ENCODE measurements around the gene GARIN5B. TPM values are rescaled to one million over a fixed set of nuclear protein-coding genes. Genes with fewer than 3 reads are reported as not detected.
"Not testable (repeated sequence)": the region's sequence is repeated elsewhere in the genome, so short reads cannot be mapped to it uniquely, and the experiment has no call there.

Gene GARIN5B
- not detected for total RNA-seq
- long read RNA-seq, result 0 reads

DNA sequence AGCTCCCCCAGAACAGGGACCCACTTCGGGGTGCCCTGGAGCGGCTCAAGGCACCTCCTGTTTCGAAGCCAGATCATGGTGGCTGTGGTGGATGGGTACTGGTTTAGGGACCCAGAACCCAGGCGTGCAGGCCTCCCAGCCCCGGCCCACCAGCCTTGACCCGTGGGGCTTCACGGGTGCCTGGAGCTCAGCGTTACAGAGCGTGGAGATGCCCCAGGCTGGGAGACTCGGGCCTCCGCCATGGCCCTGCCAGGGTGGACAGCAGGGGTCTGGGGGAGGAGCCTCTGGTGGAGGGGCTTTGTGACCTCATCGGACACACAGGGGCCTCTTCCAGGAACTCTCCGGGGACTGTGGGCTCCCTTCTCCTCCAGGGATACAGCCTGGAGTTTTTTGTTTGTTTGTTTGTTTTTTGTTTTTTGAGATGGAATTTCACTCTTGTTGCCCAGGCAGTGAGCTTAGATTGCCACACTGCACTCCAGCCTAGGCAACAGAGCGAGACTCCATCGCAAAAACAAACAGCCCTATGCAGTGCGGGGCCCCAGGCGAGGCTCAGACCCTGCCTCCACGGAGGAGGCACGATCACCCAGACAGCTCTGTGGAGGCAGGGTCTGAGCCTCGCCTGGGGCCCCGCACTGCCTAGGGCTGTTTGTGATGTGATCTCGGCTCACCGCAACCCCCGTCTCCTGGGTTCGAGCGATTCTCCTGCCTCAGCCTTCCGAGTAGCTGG is at the start of gene GARIN5B:
TSS of gene GARIN5B (minus strand) at position 271 of the 727 bp plus-strand sequence. CDS start at position 77, 194 bp downstream.
- no peak for DNase-seq (ENCODE audit: low spot score)

DNA sequence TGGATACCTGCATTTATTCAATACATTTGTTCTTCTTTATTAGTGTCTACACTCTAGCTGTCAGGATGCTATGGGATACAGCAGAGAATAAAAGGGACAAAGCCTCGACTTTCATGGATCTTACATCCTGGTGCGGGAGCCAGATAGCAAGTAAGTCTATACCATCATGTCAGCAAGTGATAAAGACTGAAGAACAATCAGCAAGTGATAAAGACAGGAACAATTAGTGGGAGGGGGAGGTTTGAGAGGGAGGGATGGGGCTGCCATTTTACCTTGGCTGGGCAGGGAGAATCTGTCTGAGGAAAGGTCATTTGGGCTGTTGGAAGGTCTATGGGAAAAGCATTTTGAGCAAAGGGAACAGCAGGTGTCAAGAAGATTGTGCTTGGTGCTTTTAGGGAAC is 47.1 kb upstream of the GARIN5B start:
- DNase-seq (ENCODE audit: low spot score), result no peak

DNA sequence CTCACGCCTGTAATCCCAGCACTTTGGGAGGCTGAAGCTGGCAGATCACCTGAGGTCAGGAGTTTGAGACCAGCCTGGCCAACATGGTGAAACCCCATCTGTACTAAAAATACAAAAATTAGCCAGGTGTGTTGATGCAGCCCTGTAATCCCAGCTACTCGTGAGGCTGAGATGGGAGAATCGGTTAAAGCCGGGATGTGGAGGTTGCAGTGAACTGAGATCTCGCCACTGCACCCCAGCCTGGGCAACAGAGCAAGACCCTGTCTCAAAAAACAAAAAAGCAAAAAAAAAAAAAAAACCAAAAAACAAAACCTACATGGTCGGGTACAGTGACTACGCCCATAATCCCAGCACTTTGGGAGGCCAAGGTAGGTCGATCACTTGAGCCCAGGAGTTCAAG is 46.1 kb upstream of the GARIN5B start:
- DNase-seq (ENCODE audit: low spot score), result not testable (repeated sequence)

DNA sequence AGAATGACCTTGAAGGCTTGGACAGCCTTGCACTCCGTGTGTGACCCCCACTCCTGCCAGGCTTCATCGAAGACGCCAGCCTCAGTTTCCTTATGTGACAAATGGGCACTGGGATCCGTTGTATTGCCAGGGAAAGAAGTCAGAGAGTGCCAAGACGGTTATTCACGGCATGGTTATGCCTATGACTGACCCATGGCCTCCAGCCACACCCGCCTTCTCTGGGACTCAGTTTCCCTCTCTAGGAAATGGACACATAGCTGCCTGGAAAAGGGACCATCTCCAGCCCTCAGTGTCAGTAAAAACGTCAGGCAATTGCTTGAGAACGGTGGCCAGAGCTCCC is 45.4 kb upstream of the GARIN5B start:
- no peak for DNase-seq (ENCODE audit: low spot score)

DNA sequence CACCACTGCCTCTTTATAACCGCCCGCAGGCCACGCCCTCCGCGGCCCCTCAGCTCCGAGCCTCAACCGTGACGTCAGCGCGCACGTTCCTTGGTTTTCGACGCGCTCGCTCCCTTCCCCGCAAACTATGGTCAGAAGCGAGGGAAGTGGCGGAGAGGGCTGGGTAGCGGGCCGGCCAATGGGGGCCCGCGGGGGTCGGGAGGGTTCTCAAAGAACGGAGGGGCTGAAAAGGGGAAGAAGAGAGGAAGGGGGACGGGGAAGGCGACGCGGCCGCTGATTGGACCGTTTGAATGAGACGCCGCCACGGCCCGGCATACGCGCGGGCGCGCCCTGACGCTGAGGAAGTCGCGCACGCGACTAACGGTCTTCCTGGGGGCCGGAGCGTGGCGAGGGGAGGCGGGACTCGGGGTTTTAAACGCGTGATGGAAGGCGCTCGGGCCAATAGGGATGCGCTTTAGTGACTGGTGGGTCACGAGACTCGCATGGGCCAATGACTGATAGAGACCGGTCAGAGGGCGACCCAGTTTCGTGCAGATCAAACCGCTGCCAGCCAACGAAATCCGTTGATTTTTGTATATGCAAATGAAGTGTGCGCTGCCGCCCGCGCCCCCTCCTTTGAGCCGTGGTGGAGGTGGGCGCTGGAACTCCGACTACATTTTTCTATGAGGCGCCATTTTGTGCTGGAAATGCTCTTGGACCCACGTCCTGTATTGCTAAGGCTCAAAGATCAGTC is 44.9 kb upstream of the GARIN5B start:
- DNase-seq (ENCODE audit: low spot score), result peak; percentile 99

DNA sequence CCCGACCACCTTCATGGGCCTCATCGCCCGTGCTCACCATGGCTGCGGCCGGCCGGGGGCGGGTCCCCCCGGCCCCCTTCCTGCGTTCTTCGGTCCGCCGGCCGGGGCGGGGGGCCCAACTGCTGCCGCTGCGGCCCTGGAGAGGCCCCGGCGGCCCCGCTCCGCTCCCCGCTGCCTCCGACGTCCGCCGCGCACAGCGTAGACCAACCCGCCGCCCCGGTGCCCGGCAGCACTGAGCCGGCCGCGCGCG is 44.4 kb upstream of the GARIN5B start, which contains the start of gene UBE2S:
TSS of gene UBE2S (minus strand) at position 239 of the 250 bp plus-strand sequence. CDS start at position 40, 199 bp downstream.
- not testable (repeated sequence) for DNase-seq (ENCODE audit: low spot score)

DNA sequence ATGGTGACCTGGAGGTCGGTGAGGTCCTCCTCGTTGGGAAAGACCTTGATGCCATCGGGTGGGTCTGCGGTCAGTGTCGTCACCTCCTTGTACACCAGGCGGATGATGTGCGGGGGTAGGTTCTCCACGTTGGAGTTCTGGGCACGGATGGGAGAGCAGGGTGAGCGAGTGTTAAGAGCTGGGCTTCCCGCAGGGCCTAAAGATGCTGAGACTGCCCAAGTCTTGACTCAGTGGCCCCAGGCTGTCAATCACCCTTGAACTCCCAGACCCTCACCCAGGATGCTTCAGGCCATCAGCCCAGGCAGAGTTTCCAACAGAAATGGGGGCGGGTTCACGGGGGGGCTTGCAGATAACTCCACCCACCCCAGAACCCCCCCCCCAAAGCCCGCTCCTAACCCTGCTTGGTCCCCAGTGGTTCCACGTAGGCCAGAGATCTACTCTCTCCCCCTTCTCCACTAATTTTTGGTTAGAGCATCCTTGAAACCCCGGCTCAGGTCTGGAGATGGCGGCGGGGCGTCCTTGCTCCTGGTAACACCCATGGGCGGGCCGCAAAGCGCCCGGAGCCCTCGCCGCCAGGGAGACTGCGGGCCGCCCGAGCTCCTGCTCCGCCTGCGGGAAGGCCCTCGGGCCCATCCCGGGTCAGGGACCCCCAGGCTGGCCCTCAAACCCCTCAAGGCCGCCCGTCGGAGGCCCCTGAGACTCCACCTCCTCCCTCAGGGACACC is 43.9 kb upstream of the GARIN5B start:
- no peak for DNase-seq (ENCODE audit: low spot score)

DNA sequence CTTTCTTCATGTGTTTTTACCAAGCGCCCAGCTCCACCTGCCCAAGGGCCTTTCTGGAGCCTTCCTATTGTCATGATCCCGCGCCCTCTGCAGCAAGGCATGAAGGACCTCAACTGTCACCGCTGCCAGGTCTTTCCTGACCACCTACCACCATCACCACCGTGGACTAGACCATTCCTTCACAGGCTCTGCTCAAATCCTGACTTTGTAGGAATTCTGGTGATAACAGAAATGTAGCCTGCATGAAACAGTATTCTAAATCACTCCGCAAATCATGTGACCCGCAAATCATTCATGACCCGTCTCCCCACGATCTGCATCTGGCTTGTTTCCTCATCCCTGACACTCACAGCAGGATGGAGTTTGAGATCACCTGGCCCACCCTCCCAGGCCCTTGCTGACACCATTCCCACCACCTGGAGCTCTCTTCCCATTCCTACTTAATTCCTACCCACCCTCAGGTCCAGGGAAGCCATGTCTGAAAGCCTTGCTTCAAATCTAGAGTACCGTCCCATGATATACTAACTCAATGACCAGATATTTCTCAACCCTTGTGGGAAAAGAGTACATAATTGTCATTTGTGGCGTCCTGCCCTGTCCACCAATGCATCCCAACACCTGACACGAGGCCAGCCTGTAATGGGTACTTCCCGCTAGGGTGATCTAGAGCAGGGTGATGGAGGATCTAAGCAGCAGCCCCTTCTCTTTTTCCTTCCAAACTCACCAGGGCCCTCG is 43.2 kb upstream of the GARIN5B start:
- DNase-seq (ENCODE audit: low spot score), result no peak

DNA sequence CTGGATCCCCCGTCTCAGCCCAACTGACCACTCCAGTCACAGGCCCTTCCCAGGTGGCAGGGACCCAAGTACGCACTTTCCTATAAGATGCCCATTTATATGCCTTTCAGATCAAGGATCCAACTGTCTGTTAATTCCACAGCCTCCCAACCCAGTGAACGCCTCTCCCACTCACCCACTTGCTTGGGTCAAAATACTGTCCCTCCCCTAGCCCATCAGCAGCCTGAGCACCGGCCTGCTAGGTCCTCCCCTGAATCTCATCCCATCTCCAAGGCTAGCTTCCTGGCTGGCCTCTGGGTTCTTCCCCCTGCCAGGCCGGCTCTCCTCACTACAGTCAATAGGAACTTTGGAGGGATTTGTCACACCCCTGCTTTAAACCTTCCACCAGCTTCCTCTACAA is 42.6 kb upstream of the GARIN5B start:
- DNase-seq (ENCODE audit: low spot score), result no peak

DNA sequence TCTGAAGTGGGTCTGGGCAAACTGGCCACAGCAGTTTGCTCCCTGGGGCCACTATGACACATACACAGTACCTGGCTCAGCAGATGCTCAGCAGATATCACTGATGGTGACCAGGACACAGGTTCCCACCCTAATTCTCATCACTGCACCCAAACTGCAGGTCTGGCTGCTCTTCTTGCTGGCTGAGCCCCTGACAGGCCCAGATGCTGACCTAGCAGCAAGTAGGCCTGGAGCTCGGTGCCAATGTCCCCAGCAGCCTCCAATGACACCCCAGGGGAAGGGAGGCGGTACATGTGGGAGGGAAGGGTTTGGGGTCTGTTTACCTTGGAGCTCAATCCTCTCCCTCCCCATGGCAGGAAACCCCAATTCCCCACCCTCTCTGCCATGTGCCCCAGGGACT is 39.4 kb upstream of the GARIN5B start:
- DNase-seq (ENCODE audit: low spot score), result no peak

DNA sequence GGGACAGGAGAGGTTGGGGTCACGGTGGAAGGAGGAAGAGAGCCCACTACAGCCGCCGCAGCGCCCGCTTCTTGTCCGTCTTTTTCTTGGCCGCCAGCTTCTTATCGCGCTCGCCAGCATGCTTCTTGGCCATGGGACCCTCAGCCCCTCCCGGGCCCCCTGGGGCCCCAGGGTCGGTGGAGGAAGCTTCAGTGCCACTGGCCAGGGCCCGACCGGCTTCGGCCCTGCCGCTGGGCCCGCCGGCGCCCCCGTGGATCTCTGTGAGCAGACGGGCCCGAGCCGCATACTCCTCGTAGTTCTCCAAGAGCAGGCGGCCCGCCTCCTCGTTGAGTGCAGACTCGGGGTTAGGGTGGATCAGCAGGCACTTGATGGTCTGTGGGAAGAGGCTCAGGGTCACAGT is 38.3 kb upstream of the GARIN5B start:
- not testable (repeated sequence) for DNase-seq (ENCODE audit: low spot score)

DNA sequence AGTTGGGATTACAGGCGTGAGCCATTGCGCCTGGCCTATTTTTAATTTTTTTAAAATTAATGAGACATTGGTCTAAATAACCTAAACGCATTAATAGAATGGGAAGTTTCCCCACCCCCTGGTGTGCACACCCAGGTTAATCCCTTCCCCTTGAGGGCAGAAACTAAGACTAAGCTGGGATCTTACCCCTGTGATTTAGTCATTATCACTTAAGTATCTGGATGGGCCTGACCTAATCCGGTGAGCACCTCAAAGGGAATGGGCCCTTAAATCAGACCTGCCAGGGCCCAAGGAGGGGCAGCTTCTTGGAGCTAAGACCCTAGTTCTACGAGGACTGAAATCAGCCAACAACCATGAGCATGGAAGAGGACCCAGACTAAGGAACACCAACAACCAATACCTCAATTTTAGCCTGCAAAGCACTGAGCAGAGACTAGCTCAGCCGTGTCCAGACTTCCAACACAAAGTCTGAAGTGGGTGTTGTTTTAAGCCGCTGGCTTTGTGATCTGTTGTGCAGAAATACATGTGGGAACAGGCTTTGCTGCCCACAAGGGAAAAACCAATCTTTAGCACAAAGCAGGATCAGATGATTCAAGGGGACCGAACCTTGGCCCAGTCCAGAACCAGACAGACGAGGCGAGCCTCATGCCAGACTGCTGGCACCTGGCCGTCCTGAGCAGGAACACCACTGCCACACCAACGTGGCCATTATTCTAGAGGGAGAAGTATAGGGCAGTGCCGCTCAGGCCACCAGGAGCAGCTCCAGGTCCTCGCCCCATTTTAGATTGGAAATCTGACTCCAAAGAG is 37.4 kb upstream of the GARIN5B start:
- DNase-seq (ENCODE audit: low spot score), result no peak

DNA sequence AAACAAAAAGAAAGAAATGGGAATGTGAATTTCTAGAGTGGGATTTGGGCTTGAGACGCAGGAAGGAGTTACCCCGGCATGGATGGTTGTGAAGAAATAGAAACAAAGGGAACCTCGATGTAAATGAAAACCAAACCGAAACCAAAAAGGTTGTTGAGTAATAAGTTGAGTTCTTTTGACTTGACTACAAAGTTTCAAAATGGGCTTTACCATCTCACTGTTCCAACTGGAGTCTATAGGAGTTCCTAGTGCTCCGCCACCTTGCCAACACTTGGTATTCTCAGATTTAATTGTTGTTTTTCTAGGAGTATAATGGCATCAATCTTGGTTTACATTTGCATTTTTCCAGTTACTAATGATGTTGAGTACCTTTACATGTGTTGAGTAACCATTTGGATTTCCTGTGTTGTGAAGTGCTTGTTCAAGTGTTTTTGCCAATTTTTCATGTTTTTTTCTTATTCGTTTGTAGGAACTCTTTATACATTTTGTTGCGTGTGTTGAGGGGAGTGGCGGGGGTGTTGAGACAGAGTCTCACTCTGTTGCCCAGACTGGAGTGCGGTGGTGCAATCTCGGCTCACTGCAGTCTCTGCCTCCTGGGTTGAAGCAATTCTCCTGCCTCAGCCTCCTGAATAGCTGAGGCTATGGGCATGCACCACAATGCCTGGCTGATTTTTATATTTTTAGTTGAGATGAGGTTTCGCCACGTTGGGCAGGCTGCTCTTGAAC is 35.3 kb upstream of the GARIN5B start:
- DNase-seq (ENCODE audit: low spot score), result no peak

DNA sequence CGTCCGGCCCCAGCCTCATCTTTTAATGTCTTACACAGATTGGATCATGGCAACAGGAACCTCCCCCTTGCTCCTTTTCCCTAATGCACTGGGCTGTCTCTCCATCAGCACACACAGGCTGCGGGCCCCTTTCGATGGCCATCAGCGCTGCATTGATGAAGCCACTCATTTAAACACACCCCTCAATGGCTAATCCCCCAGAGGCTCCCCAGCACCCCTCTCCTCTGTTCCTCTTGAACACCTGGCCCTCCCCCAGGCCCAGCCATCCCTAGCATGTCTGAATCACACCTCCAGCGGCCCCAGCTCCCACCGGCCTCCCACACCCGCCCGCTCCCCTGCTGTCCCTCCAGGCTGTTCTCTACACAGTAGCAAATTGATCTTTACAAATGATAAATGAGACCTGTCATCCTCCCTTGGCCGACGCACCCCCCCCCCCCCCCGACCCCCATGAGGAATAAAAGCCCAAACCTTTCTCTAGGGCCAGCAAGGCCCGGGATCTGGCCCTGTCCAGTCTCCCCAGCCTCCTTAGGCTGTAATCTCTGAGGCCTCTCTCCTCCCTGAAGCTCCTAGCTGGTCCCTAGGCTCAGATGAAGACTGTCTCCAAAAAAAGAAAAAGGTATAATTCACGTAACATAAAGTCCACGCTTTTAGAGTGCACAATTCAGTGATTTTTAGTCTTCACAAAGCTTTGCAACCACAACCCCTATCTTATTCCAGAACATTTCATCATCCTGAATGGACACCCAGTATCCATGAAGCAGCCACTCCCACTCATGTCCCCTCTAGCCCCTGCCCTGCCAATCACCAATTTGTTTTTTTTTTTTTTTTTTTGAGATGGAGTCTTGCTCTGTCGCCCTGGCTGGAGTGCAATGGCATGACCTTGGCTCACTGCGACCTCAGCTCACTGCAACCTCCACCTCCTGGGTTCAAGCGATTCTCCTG is 30.0 kb upstream of the GARIN5B start:
- DNase-seq (ENCODE audit: low spot score), result no peak

DNA sequence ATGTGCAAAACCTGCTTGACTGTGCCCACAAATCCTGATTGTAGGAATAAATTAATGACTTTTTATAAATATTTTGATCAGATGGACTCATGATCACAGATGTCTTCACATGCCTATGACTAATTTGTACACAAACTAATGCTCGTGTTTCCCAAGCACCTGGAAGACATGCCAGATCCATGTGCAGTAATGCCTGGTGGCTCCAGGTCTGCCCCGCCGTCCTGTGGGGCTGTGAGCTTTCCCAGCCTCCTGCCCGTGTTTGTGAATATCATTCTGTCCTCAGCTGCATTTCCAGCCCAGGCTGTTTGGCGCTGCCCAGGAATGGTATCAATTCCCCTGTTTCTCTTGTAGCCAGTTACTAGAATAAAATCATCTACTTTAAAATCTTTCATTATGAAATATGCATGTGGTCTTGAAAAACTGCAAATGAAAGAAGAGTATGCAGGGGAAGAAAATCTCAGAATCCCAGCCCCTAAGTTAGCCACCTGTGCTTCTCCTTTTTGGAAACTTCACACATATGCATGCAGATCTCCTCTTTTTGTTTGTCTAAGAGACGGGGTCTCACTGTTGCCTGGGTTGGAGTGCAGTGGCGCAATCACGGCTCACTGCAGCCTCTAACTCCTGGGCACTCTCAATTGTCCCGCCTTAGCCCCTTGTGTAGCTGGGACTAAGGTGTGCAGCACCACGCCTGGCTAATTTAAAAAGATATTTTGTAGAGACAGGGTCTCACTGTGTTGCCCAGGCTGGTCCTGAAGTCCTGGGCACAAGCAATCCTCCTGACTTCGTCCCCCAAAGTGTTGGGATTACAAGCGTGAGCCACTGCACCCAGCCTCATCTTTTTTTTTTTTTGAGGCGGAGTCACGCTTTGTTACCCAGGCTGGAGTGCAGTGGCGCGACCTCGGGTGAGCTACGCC is 28.9 kb upstream of the GARIN5B start:
- no peak for DNase-seq (ENCODE audit: low spot score)

DNA sequence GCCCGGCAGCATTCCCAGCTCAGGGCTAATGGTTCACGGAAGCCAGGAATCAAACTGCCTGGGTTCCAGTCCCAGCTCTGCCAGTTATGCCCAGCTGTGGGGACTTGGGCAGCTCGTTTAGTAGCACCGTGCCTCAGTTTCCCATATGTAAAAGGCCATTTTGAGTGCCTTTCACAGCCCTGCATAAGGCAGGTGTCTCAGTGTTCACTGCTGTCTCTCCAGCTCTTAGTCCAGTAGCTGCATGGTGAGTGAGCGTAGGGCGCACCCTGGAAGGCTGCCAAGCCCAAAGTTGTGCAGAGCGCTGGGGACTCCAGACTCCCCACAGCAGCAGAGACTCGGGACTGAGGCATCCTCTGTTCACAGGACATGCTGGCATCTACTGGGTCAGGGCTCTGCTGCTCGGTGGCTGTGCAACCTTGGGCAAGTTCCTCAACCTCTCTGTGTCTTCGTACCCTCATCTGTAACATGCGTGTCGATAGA is 28.2 kb upstream of the GARIN5B start:
- DNase-seq (ENCODE audit: low spot score), result no peak

DNA sequence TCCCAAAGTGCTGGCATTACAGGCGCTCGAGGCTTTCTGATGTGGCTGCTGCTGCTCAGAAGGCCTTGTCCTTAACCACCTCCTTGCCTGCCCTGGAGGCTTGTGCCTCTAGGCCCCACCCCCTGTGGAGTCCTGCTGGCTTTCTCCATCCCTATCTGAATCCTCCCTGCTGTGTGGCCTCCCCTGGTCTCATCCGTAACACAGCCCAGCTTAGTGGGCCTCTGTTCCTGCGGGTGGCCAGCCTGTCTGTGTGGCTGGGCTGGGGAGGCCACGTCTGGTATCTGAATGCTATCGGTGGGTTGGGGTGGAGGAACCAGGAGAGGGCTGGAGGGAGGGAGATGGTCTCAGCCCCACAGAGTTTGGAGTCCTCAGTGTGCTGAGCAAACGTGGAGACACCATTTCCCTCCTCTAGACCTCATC is 27.4 kb upstream of the GARIN5B start:
- no peak for DNase-seq (ENCODE audit: low spot score)
